Measurements from ENCODE around the gene TMEM151B. TPM values are rescaled to one million over a fixed set of nuclear protein-coding genes. Genes with fewer than 3 reads are reported as not detected.
"Not testable (repeated sequence)": the region's sequence is repeated elsewhere in the genome, so short reads cannot be mapped to it uniquely, and the experiment has no call there.

The TMEM151B gene
- total RNA-seq, 2 donors from 2014 or later, result not detected

DNA sequence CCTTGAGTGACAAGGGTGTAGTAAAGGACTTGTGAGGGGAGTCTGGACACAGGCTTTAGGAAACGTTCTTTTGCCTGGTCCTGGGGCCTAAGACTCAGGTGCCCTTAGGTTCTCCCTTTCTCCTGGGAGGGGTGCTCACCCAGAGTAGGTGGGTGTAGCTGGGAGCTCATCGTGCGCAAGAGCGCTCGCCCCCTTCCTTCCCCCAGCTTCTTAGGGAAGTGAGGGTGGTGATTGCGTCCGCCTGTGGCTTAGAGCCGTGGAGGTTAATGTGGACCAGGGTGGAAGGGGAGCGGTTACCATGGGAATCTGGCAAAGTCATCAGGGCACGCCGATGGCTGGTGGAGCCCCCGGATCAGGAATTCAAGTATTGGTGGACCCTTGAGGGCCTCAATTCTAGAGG, 46.2 kb downstream of the TMEM151B start:
- no peaks in the 10 kb centered on the region for H3K27me3 ChIP-seq (replicated peaks; ENCODE audit: insufficient read depth)
- peaks cover 6 to 12% of the 10 kb centered on the region in 2 donors for H3K4me1 ChIP-seq (ENCODE audit: control insufficient read depth in 1 of 2, low read depth in 2 of 2)
- no peak for DNase-seq (ENCODE audit: low spot score)
- TF ChIP-seq, protein P1, sequence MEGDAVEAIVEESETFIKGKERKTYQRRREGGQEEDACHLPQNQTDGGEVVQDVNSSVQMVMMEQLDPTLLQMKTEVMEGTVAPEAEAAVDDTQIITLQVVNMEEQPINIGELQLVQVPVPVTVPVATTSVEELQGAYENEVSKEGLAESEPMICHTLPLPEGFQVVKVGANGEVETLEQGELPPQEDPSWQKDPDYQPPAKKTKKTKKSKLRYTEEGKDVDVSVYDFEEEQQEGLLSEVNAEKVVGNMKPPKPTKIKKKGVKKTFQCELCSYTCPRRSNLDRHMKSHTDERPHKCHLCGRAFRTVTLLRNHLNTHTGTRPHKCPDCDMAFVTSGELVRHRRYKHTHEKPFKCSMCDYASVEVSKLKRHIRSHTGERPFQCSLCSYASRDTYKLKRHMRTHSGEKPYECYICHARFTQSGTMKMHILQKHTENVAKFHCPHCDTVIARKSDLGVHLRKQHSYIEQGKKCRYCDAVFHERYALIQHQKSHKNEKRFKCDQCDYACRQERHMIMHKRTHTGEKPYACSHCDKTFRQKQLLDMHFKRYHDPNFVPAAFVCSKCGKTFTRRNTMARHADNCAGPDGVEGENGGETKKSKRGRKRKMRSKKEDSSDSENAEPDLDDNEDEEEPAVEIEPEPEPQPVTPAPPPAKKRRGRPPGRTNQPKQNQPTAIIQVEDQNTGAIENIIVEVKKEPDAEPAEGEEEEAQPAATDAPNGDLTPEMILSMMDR (IDR thresholded peaks at IDR 0.05), result no peak
- H3K36me3 ChIP-seq, result no peaks in the 10 kb centered on the region
- H3K9me3 ChIP-seq, result no peaks in the 10 kb centered on the region
- H3K27ac ChIP-seq, result no peak overlapping the region
- ATAC-seq (ENCODE audit: insufficient number of reproducible peaks, low FRiP score, low read depth), result no peak
- H3K4me3 ChIP-seq, result no peak overlapping the region

DNA sequence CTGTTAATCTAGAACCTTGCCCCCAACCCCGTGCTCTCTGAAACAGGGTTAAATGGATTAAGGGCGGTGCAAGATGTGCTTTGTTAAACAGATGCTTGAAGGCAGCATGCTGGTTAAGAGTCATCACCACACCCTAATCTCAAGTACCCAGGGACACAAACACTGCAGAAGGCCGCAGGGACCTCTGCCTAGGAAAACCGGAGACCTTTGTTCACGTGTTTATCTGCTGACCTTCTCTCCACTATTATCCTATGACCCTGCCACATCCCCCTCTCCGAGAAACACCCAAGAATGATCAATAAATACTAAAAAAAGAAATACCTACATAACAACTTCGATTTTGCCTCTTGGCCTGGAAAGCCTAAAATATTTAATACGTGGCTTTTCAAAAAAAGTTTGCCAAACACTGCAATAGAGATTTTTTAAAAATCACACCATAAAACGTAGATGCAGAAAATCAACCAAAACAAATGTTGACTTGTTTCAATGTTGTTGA, 46.9 kb downstream of the TMEM151B start:
- not testable (repeated sequence) for ATAC-seq (ENCODE audit: insufficient number of reproducible peaks, low FRiP score, low read depth); H3K4me1 ChIP-seq (ENCODE audit: control insufficient read depth in 1 of 2, low read depth in 2 of 2); H3K36me3 ChIP-seq; H3K27ac ChIP-seq; H3K9me3 ChIP-seq; H3K27me3 ChIP-seq (replicated peaks; ENCODE audit: insufficient read depth); DNase-seq (ENCODE audit: low spot score); H3K4me3 ChIP-seq

DNA sequence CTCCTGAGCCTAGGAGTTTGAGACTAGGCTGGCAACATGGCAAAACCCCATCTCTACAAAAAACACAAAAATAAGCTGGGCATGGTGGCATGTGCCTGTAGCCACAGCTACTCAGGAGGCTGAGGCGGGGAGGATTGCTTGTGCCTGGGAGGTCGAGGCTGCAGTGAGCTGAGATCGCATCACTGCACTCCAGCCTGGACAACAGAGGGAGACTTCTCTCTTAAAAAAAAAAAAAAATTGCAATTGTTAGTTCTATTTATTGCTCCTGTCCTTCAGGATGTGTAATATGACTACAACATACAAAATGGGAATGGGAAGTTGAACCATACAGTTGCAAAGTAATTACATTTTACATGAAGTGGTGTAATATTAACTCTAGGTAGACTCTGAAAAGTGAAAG, 51.0 kb downstream of the TMEM151B start:
- H3K36me3 ChIP-seq, result no peaks in the 10 kb centered on the region
- TF ChIP-seq, protein P1 (IDR thresholded peaks at IDR 0.05), result no peak
- no peak for DNase-seq (ENCODE audit: low spot score)

DNA sequence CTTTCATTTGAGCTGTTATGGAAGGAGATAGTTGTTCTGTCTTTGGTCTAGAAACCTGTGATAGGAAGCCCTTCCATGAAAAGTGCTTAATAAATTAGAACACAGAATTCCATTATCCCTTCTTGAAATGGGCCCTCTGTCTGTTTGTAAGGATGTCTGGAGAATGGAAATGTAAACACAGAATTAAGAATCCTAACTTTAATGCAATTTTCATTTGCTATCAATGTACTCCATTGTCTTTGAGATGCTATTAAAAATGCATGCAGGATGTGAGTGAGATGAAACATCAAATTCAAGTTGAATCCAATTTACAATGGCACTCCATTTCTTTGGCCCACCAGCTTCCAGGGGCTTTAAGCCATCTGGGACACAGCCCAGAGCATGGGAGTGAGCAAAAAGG, 56.8 kb downstream of the TMEM151B start:
- TF ChIP-seq, protein P1 (IDR thresholded peaks at IDR 0.05), result no peak
- Histone ChIP-seq H3K4me1 (ENCODE audit: control insufficient read depth in 1 of 2, low read depth in 2 of 2) (no peaks in the 10 kb centered on the region), H3K4me3 (no peak overlapping the region), H3K9me3 (no peaks in the 10 kb centered on the region), H3K36me3 (no peaks in the 10 kb centered on the region), H3K27ac (no peak overlapping the region), H3K27me3 (replicated peaks; ENCODE audit: insufficient read depth) (no peaks in the 10 kb centered on the region)
- ATAC-seq (ENCODE audit: insufficient number of reproducible peaks, low FRiP score, low read depth) (no peak), DNase-seq (ENCODE audit: low spot score) (no peak)

More for the DNA sequence above, 51.0 kb downstream of the TMEM151B start:
- no peak overlapping the region for H3K27ac ChIP-seq
- H3K27me3 ChIP-seq (replicated peaks; ENCODE audit: insufficient read depth), result no peaks in the 10 kb centered on the region
- H3K9me3 ChIP-seq, result no peaks in the 10 kb centered on the region
- no peak overlapping the region for H3K4me3 ChIP-seq
- ATAC-seq (ENCODE audit: insufficient number of reproducible peaks, low FRiP score, low read depth), result no peak
- H3K4me1 ChIP-seq (ENCODE audit: control insufficient read depth in 1 of 2, low read depth in 2 of 2), result no peaks in the 10 kb centered on the region

DNA sequence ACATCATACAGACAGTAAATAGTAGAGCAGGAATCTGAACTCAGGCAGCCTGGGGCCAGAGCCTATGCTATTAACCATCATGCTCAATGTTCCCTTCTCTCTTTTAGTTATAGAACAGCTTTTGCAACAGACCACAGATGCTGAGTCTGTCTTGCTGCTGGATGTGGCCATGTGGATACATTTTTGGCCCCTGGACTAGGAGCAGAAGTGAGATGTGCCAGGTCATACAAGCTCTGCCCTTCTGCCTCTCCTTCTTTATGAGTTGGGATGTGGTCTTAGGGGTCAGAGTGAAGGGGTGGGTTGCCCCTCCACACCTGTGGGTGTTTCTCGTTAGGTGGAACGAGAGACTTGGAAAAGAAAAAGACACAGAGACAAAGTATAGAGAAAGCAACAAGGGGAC, 57.5 kb downstream of the TMEM151B start:
- Histone ChIP-seq H3K27me3 (replicated peaks; ENCODE audit: insufficient read depth) (no peaks in the 10 kb centered on the region), H3K27ac (no peak overlapping the region), H3K36me3 (no peaks in the 10 kb centered on the region), H3K9me3 (no peaks in the 10 kb centered on the region), H3K4me1 (ENCODE audit: control insufficient read depth in 1 of 2, low read depth in 2 of 2) (no peaks in the 10 kb centered on the region), H3K4me3 (no peak overlapping the region)
- TF ChIP-seq, protein P1 (IDR thresholded peaks at IDR 0.05), result no peak
- ATAC-seq (ENCODE audit: insufficient number of reproducible peaks, low FRiP score, low read depth) (no peak), DNase-seq (ENCODE audit: low spot score) (no peak)

DNA sequence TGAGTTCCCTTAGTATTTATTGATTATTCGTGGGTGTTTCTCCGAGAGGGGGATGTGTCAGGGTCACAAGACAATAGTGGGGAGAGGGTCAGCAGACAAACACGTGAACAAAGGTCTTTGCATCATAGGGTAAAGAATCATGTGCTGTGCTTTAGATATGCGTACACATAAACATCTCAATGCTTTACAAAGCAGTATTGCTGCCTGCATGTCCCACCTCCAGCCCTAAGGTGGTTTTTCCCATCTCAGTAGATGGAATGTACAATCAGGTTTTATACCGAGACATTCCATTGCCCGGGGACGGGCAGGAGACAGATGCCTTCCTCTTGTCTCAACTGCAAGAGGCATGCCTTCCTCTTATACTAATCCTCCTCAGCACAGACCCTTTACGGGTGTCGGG, 58.0 kb downstream of the TMEM151B start:
- not testable (repeated sequence) for H3K9me3 ChIP-seq; H3K4me1 ChIP-seq (ENCODE audit: control insufficient read depth in 1 of 2, low read depth in 2 of 2); H3K27me3 ChIP-seq (replicated peaks; ENCODE audit: insufficient read depth); H3K4me3 ChIP-seq; H3K27ac ChIP-seq; ATAC-seq (ENCODE audit: insufficient number of reproducible peaks, low FRiP score, low read depth); DNase-seq (ENCODE audit: low spot score); H3K36me3 ChIP-seq

Data from thoracic aorta (tissue), 2 donors.